Ammon's horn (tissue), 1 donor: ENCODE measurements around the gene JMJD8.

Experiments
- DNase-seq: peaks from one replicate; pipeline ENCODE4 v3.0.0-alpha.2; 2016; ENCODE audit warnings: low spot score

Gene JMJD8

DNA sequence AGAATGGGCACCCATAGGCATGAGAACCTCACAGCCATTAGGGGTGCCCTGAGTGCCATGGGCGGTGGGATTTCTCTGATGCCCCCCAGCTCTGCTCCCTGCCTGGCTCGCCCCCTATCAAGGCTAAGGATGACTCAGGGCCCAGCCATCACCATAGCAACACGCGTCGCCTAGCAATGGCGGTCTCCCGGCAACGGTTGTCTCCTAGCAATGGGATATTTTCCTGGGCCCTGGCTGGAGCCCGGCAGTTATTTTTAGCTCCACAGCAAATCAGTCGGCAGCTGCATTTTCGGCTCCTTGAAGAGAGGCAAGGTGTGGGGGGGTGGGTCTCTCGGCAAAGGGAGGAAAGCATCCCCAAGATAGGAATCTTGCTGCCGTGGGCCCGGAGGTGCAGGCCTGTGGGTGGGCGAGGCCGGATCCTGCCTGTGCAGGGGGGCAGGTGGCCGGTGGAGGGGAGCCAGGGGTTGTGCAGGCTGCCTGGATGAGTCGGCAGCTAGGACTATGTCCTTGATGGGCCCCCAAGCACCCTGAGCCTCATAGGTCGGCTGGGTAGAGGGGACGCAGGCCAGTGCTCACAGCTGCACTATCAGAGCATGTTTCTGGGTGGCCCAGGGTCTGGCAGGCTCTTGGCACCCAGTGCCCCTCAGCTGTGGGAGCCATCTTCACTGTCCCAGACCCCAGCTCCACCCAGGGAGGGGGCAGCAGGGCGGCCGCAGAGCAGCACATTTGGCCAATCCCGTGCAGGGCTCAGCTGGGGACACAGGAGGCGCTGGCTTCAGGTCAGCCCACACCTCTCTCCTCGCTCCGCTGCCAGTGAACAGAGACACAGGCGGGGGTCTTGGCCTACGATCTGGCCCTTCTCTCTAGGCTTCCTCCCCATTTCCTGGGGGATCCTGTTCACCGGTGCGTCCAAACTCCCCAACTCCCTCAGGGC is 25.7 kb upstream of the JMJD8 start:
- DNase-seq, result peak; percentile 96

DNA sequence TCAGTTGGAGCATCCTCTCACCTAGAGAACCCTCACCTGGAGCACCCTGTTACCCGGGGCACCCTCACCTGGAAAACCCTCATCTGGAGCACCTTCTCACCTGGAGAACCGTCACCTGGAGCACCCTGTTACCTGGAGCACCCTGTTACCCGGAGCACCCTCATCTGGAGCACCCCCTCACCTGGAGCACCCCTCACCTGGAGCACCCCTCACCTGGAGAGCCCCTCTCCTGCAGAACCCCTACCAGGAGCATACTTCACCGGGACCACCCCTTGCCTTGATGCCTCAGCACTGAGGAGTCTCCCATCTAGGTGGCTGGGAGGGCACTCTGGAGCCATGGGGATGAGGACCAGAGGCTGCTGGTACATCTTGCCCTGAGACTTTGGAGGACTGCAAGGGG is 24.8 kb upstream of the JMJD8 start:
- no peak for DNase-seq

DNA sequence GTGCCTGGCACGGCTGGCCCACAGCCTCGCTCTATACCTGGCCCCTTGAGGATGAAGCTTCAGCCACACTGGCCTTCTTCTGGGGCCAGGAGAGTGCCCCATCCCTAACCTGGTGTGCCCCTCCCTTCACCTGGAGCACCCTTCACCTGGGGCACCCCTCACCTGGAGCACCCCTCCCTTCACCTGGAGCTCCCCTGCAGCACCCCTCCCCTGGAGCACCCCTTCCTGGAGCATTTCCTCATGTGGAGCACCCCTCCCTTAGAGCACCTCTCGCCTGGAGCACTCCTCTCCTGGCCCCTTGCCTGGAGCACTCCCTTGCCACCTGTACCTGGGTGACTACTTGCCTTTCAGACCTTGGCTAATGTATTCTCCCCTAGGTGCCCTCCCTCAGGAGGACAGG is 23.9 kb upstream of the JMJD8 start:
- no peak for DNase-seq

DNA sequence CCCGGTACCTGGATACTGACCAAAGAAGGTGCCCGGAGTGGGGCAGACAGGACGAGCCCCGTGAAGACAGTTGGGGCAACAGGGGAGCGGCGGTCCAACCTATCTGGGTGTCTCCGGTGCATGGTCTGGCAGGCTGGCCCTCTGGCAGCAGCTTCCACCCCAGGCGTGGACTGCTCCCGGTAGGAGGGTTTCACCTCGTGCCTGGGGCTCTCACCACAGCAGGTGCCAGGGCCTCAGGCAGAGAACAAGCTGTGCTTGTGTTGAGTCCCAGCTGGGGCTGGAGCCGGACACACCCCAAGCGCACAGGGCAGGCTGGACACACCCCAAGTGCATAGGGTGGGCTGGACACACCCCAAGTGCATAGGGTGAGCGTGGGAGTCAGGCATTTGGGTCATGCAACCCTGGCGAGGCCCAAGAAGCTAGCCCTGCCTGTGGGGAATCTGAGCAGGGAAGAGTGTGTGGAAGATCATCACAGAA is 23.0 kb upstream of the JMJD8 start:
- no peak for DNase-seq

DNA sequence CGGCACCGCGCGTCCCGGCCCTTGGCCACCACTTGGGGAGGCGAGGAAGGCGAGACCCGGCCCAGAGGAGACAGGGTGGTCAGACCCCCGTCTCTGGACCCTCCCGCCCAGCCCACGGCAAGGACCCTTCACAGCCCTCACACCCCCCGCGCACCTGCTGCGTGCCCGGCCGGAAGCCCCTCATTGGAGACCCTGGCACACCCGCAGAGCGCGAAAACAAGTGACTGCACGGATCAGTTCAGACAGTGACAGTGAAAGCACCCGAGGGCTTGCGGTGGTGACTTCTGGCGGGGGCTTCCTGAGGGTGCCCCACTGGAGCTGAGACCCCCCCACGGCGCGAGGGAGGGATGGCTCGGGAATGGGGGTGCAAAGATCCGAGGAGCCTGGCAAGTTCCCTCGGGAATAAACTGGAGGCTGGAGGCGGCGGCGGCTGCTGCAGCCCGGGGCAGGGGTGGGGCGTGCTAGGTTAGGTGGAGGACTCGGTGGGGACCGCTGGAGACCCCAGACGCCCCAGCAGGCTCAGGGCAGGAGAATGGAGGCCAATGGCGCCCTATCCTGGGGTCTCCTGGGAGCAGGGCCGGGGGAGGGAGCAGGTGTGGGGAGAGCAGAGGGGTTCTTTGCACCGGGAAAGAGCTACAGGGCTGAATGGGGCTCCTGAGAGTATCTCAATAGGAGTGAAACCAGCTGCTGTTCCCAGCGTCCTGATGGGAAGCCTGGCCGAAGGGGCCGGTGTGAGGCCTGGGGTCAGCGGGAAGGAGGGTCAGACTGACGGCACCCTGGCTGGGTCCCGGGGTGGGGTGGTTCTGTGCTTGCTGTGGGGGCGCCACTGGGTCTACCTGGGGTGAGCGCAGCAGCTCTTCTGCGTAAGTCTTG is 22.3 kb upstream of the JMJD8 start:
- DNase-seq, result no peak

DNA sequence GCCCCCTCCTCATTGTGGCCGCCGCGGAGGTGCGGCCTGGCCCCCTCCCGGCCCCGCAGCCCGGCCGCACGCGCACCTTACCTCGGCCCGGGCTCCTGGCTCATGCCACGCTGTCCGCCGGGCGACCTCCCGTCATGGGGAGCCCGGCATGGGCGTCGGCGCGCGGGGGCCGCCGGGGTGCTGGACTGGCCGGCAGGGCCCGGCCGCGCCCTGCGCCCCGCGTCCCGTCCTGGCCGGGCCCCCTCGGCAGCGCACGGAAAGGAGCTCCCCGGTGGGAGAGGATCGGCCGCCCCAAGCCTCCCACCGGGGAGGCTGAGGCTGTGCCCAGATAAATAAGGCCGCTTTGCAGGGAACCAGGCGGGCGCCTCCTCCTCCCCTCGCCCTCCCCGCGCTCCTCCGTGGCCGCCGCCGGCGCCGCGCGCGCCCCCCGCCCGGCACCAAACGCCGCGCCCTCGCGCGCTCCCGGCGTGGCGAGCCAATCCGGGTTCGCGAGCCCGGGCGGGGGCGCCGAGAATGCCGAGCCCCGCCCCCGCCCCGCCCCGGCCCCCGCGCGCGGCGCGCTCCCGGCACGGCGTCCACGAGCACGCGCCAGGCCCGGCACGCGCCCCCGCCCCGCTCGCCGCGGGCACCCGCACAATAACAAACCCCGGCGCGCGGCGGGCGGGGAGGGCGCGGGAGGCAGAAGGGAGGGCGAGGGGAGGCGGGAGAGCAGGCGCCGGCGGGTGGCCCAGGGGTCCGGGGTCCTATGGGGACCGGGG is 21.5 kb upstream of the JMJD8 start, which contains the start of gene FBXL16:
TSS of gene FBXL16 (minus strand) at position 371 of the 758 bp plus-strand sequence. CDS start 8,396 bp downstream, outside the sequence.
- peak; percentile 66 for DNase-seq

DNA sequence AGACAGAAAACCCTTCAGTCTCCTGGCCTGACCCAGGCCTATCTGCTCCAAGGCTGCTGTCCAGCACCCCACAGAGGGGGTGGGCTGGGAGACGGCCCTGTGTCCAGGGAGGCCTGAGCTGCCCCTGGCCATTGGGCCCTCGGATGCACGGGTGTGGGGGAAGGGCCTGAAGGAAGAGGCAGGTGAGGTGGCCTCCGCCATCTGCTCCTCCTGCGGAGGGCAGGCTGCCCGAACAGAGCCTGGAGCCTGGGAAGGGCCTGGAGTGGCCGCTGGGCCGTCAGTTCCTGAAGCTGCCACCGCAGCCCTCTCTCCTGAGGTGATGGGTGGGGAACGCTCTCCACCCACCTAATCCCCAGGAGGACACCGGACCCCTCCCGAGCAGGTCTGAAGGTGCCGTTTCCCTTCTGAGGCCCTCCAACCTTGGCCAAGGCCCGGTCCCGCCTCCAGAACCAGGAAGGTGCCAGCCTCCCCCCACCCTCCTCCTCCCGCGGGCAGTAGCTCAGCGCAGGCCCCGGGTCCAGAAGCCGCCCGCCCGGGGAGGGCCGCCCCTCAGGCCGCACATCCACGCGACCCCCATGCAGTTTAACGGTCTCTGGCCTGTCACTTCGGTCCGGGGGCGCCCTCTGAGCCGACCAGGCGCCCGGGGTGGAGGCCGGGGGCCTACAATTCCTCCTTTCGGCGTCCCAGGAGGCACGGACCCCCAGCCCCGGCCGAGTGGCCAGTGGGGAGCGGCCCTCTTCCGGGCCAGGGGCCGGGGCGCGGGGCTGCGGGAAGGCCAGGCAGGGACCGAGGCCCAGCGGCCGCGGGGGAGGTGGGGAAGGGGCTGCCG is 20.6 kb upstream of the JMJD8 start:
- no peak for DNase-seq

DNA sequence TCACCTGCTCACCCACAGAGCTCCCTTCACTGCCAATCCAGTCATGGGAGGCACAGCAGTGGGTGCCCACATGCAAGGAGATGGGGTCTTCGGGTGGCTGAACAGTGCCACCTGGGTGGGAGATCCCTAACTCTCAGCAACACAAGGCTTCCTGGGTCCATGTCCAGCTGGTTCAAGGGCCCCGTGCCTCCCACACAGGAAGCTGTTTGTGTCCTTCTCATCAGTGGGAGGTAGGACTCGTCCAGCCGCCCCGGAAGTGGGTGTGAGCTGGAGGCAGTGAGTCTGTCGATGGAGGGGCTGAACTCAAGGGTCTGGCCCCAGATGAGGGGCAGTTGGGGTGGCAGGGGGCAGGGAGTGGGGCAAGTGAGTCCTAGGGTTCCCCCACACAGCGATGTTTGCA is 19.9 kb upstream of the JMJD8 start:
- DNase-seq, result no peak

DNA sequence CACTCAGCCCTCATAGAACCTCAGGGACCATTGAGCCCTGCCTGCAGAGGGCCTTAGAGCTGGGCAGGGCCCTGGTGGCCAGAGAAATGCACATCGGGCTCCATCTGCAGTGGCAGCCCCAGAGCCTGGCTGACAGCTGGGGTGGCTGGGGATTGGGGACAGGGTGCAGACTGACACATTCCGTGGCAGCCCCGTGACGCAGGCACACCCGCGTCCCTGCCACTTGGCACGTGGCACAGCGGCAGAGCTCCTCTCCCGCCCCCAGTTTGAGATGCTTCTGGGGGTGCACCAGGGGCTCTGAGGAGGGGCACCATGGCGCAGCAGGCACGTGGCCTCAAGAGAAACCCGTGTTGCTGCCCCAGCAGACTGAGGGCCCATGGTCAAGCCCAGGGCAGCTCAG is 19.3 kb upstream of the JMJD8 start:
- no peak for DNase-seq

DNA sequence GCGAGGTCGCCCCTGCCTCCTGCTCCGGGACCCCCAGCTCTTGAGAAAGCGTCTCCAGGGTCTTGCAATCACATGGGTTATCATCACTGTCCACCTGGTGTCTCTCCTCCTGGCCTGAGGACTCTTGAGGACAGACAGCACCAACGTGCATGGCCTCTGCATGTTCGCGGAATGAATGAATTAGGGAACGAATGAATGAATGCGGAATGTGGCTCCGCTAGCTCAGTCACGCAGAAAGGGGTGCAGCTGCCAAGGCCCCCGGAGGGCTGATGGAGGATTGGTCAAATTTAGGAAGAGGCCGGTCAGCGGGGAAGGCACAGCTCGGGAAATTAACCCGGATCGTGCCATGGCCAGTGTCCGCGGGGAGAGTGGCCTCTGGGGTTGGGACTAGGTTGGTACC is 18.2 kb upstream of the JMJD8 start:
- no peak for DNase-seq

DNA sequence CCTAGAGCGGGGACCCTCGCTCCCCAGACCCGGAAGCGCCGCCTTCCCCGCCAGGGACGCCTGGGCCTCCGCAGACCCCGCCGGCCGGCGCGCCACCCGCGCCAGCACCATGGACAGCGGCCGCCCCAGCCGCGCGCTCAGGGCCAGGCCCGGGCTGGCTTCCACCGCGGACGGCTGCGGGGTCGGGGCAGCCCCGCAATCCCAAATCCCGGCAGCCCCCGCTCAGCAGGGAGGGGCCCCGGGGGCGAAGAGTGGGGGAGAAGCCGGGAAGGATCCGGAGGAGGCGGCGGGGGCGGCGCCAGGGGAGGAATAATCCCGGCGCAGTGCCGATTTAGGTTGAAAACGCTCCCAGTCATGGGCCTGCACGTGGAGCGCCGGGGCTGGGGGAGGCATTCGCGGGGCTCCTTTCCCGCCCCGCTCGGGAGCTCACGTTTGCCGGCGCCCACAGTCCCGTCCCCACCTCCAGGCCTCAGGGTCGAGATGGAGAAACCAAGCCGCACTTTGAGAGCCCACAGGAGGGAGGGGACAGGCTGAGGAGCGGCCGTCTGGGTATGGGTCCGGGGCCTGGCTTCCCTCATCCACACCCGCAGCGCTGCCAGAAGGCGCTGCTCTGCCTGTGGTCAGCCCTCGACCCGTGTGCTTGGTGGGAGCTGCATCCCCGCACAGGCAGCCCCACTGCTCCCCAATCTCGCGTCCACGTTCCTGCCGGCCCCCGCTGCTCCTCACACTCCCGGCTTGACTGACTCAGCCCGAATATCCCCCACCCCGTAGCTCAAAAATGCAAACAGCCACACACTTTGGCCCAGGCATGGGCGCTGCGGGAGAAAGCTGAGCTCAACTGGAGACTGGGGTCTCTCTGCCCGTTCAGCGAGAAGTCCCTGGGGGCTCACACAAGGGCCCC is 16.8 kb upstream of the JMJD8 start:
- no peak for DNase-seq

DNA sequence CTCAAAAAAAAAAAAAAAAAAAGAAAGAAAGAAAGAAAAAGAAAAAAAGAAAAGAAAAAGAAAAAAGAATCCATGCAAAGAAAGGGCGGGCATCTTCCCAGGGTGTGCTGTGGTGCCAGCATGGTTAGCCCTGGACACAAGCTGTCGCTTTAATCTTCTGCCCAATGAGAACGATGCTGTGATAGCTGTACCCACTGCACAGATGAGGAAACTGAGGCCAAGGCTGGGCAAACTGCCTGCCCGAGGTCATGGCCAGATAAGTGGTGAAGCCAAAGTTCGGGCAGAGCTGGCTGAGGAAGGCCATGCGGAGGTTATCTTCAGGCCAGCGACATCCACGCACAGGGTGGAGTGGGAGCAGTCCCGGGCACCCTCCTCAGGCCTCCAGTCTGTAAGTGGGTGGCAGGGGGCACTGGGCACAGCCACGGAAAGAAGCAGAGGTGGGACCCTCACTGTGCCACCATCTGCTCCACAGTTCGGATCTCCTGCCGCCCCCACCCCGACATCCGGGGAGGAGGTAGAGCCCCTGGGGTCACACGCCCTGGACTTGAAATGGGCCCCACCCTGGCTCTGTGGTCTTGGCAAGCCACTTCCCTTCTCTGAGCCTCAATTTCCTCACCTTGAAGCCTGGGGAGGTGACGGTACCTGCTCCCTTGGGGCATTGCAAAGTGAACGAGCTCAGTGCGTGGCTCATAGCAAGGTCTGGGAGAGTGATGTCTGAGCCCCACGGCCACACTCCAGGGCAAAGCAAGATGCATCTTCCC is 15.0 kb upstream of the JMJD8 start:
- no peak for DNase-seq

DNA sequence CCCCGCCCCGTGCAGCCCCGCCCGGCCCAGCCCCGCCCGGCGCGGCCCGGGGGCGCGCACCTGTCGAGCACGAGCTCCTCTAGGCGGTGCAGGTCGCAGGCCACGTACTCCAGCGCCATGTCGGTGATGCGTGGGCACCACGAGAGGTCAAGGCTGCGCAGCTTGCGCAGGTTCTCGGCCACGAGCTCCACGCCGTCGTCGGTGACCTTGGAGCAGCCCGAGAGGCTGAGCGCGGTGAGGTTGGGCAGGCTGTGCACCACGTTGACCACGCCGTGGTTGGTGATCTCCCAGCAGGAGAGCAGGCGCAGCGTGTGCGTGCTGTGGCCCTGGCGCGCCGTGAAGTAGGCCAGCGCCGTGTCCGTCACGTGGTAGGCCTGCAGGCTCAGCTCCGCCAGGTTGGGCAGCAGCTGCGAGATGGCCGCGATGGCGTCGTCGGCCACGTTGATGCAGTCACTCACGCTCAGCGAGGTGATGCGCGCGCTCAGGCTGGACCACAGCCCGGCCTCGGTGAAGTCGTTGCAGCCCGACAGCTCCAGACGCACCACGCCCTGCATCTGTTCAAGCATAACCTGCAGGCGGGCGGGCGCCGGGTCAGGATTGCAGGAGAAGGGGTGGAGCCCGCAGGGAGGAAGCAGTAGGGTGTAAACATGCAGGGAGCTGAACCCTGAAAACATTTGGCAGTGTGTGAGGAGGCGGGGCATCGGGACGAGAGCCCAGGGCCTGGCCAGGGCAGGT is 11.4 kb upstream of the JMJD8 start:
- DNase-seq, result no peak

DNA sequence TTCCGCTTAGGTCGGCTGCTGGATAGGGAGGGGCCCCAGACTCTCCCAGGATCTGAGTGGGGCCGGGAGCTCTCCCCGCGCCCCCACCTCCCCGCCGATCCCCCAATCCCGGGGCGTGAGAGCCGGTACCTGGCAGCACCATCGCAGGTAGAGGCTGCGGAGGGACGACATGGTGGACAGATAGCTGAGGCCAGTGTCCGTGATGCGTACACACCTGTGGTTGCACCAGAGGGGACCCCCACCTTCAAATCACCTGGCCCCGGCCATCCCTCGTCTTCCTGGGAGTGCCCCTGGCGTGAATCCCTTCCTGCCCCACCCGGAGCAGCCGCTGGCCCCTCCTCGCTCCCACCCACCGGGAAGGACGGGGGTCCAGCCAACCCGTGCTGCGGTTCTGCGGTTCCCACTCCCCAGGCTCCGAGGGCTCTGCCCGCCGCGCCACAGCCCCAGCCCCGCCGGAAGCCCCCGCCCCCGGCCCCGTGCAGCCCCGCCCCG is 10.8 kb upstream of the JMJD8 start:
- DNase-seq, result no peak

DNA sequence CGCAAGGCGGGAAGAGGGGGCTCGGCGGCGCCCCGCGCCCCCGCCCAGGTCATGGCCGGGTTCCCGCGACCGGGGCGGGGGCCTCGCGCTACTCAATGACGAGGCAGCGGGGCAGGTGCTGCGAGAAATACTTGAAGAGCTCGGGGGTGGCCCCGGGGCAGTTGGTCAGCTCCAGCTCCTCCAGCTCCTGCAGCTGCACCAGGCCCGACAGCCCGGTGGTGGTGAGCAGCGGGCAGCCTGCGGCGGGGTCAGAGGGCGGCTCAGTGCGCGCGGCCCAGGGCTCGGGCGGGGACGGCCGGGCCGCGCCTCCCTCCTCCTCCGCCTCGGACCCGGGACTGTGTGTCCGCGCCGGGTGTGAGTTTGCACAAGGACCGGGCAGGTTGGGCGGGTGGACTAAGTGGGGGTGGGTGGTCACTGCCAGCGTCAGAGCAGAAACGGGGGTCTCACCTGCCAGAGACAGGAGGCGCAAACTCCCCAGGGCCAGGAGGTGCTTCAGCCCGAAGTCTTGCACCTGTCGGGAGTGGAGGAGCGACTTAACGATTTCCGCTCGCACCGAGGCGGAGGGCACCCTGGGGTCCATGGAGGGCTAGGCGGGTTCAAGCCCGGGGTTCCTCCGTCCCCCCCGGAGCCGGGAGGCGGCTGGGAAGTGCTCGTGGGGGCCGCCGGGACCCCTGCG is 10.2 kb upstream of the JMJD8 start:
- DNase-seq, result no peak

DNA sequence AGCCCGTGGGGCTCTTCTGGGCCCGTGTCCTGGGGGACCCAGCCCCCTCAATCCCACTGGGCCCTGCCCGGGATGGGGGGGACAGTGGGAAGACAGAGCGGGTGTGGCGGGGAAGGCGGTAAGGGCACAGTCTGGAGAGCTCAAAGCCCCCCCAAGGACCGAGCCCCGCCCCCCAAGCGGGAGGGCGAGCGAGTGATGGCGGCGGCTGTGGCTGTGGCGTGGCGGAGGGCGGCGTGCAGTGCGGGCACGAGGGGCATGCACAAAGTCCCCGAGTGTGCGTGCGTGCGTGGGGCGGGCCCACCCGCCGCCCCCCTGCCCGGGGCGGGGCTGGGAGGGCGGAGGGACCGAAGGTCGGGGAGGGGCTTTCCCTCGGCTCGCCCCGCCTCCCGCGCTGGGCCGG is 9.6 kb upstream of the JMJD8 start:
- DNase-seq, result no peak

DNA sequence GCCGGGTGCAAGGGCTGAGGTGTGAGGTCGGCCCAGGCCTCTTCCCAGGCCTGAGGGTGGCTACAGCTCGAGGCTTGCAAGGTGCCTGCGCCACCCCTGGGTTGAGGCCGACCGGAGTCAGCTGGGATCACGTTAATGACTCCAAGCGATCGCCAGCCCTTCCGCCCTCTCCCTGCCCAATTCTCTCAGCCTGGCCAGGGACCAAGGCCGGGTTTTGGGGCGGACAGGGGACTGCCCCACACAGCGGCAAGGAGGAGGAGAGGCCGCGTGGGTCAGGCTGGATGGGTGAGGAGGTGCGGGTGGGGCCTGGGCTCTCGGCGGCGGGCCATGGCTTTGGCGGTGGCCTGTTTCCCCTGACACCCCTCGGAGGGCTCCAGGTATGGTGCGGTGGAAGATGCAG is 9.2 kb upstream of the JMJD8 start:
- no peak for DNase-seq
